ENCODE data around the gene CLDN2. TPM values are rescaled to one million over a fixed set of nuclear protein-coding genes. Genes with fewer than 3 reads are reported as not detected.

CLDN2 gene
- total RNA-seq, 1 donor from 2014 or later: 0.13 TPM

GRCh38 chrX:106952988-106953387 is 32.8 kb downstream of the CLDN2 start:
- no peaks in the 10 kb centered on the region for H3K27me3 ChIP-seq (ENCODE audit: control insufficient read depth, insufficient read depth, low read length)
- DNase-seq (ENCODE audit: low read depth): no peak
- TF ChIP-seq CTCF (IDR thresholded peaks at IDR 0.05; ENCODE audit: insufficient read depth, low read length, poor library complexity, severe bottlenecking): peak; percentile 23
- no peaks in the 10 kb centered on the region for H3K36me3 ChIP-seq (ENCODE audit: control insufficient read depth, insufficient read depth, low read length)
- H3K4me3 ChIP-seq (ENCODE audit: low read depth, low read length): no peak overlapping the region

- Histone ChIP-seq H3K27me3 (ENCODE audit: control insufficient read depth, insufficient read depth, low read length) (no peaks in the 10 kb centered on the region), H3K4me3 (ENCODE audit: low read depth, low read length) (no peak overlapping the region), H3K36me3 (ENCODE audit: control insufficient read depth, insufficient read depth, low read length) (no peaks in the 10 kb centered on the region)
- DNase-seq (ENCODE audit: low read depth): no peak
- TF ChIP-seq CTCF (IDR thresholded peaks at IDR 0.05; ENCODE audit: insufficient read depth, low read length, poor library complexity, severe bottlenecking): no peak
Measured at GRCh38 chrX:106954041-106954440, 33.8 kb downstream of the CLDN2 start.

GRCh38 chrX:106955004-106955772 is 35.0 kb downstream of the CLDN2 start:
- no peak for DNase-seq (ENCODE audit: low read depth)
- Histone ChIP-seq H3K27me3 (ENCODE audit: control insufficient read depth, insufficient read depth, low read length) (no peaks in the 10 kb centered on the region), H3K4me3 (ENCODE audit: low read depth, low read length) (no peak overlapping the region), H3K36me3 (ENCODE audit: control insufficient read depth, insufficient read depth, low read length) (no peaks in the 10 kb centered on the region)
- no peak for TF ChIP-seq CTCF (IDR thresholded peaks at IDR 0.05; ENCODE audit: insufficient read depth, low read length, poor library complexity, severe bottlenecking)

GRCh38 chrX:106957856-106958255 is 37.7 kb downstream of the CLDN2 start:
- H3K4me3 ChIP-seq (ENCODE audit: low read depth, low read length): no peak overlapping the region
- DNase-seq (ENCODE audit: low read depth): no peak
- TF ChIP-seq CTCF (IDR thresholded peaks at IDR 0.05; ENCODE audit: insufficient read depth, low read length, poor library complexity, severe bottlenecking): no peak
- H3K36me3 ChIP-seq (ENCODE audit: control insufficient read depth, insufficient read depth, low read length): no peaks in the 10 kb centered on the region
- no peaks in the 10 kb centered on the region for H3K27me3 ChIP-seq (ENCODE audit: control insufficient read depth, insufficient read depth, low read length)

- Histone ChIP-seq H3K27me3 (ENCODE audit: control insufficient read depth, insufficient read depth, low read length) (no peaks in the 10 kb centered on the region), H3K4me3 (ENCODE audit: low read depth, low read length) (no peak overlapping the region), H3K36me3 (ENCODE audit: control insufficient read depth, insufficient read depth, low read length) (no peaks in the 10 kb centered on the region)
- no peak for TF ChIP-seq CTCF (IDR thresholded peaks at IDR 0.05; ENCODE audit: insufficient read depth, low read length, poor library complexity, severe bottlenecking)
- no peak for DNase-seq (ENCODE audit: low read depth)
Measured at GRCh38 chrX:106959901-106960300, 39.7 kb downstream of the CLDN2 start.

- no peaks in the 10 kb centered on the region for H3K27me3 ChIP-seq (ENCODE audit: control insufficient read depth, insufficient read depth, low read length)
- H3K36me3 ChIP-seq (ENCODE audit: control insufficient read depth, insufficient read depth, low read length): no peaks in the 10 kb centered on the region
- no peak for TF ChIP-seq CTCF (IDR thresholded peaks at IDR 0.05; ENCODE audit: insufficient read depth, low read length, poor library complexity, severe bottlenecking)
- H3K4me3 ChIP-seq (ENCODE audit: low read depth, low read length): no peak overlapping the region
- DNase-seq (ENCODE audit: low read depth): no peak
Measured at GRCh38 chrX:106963111-106963510, 42.9 kb downstream of the CLDN2 start.
